ENCODE data around the gene IDH1. TPM values are rescaled to one million over a fixed set of nuclear protein-coding genes. Genes with fewer than 3 reads are reported as not detected.

IDH1 gene
- polyA plus RNA-seq, 1 donor, result 34.2 TPM

GRCh38 chr2:208208335-208209085 is 46.4 kb downstream of the IDH1 start:
- DNase-seq, result no peak

- no peak for DNase-seq
These were observed 47.1 kb downstream of the IDH1 start for GRCh38 chr2:208207769-208208168.

- DNase-seq, result no peak
These were observed 50.7 kb downstream of the IDH1 start for GRCh38 chr2:208204166-208204565.

GRCh38 chr2:208195531-208195930 is 59.3 kb downstream of the IDH1 start:
- no peak for DNase-seq

- no peak for DNase-seq
These were observed 62.1 kb downstream of the IDH1 start for GRCh38 chr2:208192611-208193236.

- DNase-seq, result no peak
These were observed 64.9 kb downstream of the IDH1 start, which contains the start of gene C2orf80 for GRCh38 chr2:208189810-208190503. Gene C2orf80 (minus strand): TSS chr2:208190030. CDS start chr2:208186986, 3,044 bp downstream.

- no peak for DNase-seq
These were observed 65.6 kb downstream of the IDH1 start for GRCh38 chr2:208189069-208189809.

- DNase-seq, result no peak
These were observed 68.0 kb downstream of the IDH1 start for GRCh38 chr2:208186893-208187292.

- no peak for DNase-seq
These were observed 68.4 kb downstream of the IDH1 start for GRCh38 chr2:208186465-208186864.

Other genes starting within 250 kb of the IDH1 start
- gene PLEKHM3, start 229.5 kb downstream of the IDH1 start, polyA plus RNA-seq (ENCODE audit: insufficient read length), result 8.1 TPM
- not detected for gene CRYGD, start 130.5 kb downstream of the IDH1 start, polyA plus RNA-seq (ENCODE audit: insufficient read length)
- not detected for gene CRYGC, start 125.2 kb downstream of the IDH1 start, polyA plus RNA-seq (ENCODE audit: insufficient read length)
- not detected for gene CRYGB, start 108.9 kb downstream of the IDH1 start, polyA plus RNA-seq (ENCODE audit: insufficient read length)
- not detected for gene CRYGA, start 91.5 kb downstream of the IDH1 start, polyA plus RNA-seq (ENCODE audit: insufficient read length)
- not detected for gene C2orf80, start 65.0 kb downstream of the IDH1 start, polyA plus RNA-seq (ENCODE audit: insufficient read length)
- 17.2 TPM for gene PIKFYVE, start 11.2 kb upstream of the IDH1 start, polyA plus RNA-seq (ENCODE audit: insufficient read length)
- 0.08 TPM for gene PTH2R, start 151.7 kb upstream of the IDH1 start, polyA plus RNA-seq (ENCODE audit: insufficient read length)

Measured in hindlimb muscle (tissue), 1 donor.